Measurements from ENCODE around the gene TLE4. TPM values are rescaled to one million over a fixed set of nuclear protein-coding genes. Genes with fewer than 3 reads are reported as not detected.

TLE4 gene
- polyA plus RNA-seq, 3 donors: 21.0 to 107 (median 21.7) TPM

DNA sequence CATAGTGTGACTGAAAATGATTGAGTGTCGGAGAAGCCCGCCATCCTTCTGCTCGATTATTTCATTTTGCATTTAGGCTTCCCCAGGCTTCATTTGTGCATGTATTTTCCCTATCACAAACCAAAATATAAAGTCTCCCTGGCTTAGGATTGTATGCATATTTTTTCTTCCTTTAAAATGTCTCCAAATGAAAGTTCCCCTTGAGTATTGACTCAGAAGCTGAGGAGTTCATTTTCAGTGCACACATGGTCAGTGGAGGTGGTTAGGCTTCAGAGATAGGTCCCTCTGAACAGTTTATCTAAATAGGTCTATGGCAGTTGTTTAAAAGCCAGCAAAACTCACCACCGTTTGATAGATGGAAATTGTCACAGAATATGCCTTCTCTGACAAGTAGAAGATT lies 97.2 kb downstream of the TLE4 start:
- H3K79me2 ChIP-seq (ENCODE audit: insufficient read depth, low read length): peaks cover 69% of the 10 kb centered on the region
- H4K20me1 ChIP-seq (ENCODE audit: insufficient read depth, low read length): peaks cover 95% of the 10 kb centered on the region
- H3K27ac ChIP-seq (ENCODE audit: low read depth in 1 of 2, low read length in 2 of 2): peak overlapping the region in 1 of 2 donors; percentile 13
- no peak overlapping the region for H3K4me3 ChIP-seq (replicated peaks in 1 of 3; ENCODE audit: low read depth in 2 of 3, low read length in 3 of 3)
- no peak for DNase-seq
- H3K27me3 ChIP-seq (ENCODE audit: control insufficient read depth in 2 of 2, insufficient read depth in 2 of 2, low read length in 2 of 2): no peaks in the 10 kb centered on the region
- no peak overlapping the region for H3K4me3 Mint-ChIP-seq
- H3K9ac ChIP-seq (ENCODE audit: insufficient read depth, low read length, poor library complexity, severe bottlenecking): no peak overlapping the region
- peaks cover 30% of the 10 kb centered on the region for H3K4me1 Mint-ChIP-seq
- no peak overlapping the region for H3K4me2 ChIP-seq (replicated peaks; ENCODE audit: extremely low read depth, low read length, poor library complexity, severe bottlenecking)
- no peak overlapping the region for H2AFZ ChIP-seq (ENCODE audit: insufficient read depth, low read depth, low read length, poor library complexity, severe bottlenecking)
- peaks cover 0 to 3% (median 0%) of the 10 kb centered on the region in 7 donors for H3K9me3 Mint-ChIP-seq
- no peak for TF ChIP-seq CTCF (IDR thresholded peaks at IDR 0.05)
- peaks cover 7 to 9% of the 10 kb centered on the region in 2 donors for H3K4me1 ChIP-seq (ENCODE audit: control insufficient read depth in 1 of 2, insufficient read depth in 2 of 2, low read length in 2 of 2)
- 90% methylated on average over 2 of the region's 4 CpGs for WGBS (ENCODE audit: insufficient coverage)
- H3K36me3 ChIP-seq (replicated peaks in 1 of 2; ENCODE audit: control insufficient read depth in 1 of 2, insufficient read depth in 2 of 2, low read length in 2 of 2): peaks cover 14 to 55% of the 10 kb centered on the region in 2 donors
- H3K9me3 ChIP-seq (replicated peaks in 1 of 2; ENCODE audit: control insufficient read depth in 1 of 2, insufficient read depth in 1 of 2, low read length in 2 of 2): no peaks in the 10 kb centered on the region
- no peak overlapping the region for H3K27ac Mint-ChIP-seq
- peaks cover 60 to 78% of the 10 kb centered on the region in 2 donors for H3K36me3 Mint-ChIP-seq
- intact Hi-C loops (cut with micrococcal nuclease): no loop called here
- H3K27me3 Mint-ChIP-seq (ENCODE audit: low read depth in 3 of 3): no peaks in the 10 kb centered on the region

DNA sequence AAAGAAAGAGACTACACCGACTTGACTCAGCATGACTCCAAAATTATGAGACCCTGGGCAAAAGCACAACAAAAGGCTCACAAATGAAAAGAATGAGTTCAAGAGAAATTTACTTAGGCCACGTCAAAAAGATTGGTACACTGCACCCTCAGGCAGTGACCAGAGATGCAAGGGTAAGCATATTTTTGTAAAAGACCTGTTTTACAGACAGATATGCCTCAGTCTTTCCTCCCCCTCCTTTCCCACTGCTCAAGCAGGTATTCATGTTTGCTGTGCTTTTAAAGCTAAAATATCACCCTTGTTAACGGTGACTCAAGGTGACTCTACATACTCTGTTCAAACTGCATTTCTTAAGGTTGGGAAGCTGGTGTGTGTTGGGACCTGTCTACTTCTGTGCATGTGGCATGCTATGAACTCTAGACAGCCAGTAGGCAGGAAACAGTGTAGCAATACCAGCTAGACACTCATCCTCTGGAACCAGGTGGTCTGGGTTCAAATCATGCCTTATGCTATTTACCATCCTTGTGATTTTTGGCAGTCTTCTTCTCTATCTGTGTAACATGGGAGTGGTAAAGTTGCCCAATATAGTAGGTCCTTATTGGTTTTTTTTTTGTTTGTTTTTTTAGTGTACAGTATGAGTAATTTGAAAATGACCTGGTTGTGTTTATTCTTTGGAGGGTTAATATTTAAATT lies 98.7 kb downstream of the TLE4 start:
- Histone ChIP-seq H3K4me1 (ENCODE audit: control insufficient read depth in 1 of 2, insufficient read depth in 2 of 2, low read length in 2 of 2) (no peaks in the 10 kb centered on the region), H3K27me3 (ENCODE audit: control insufficient read depth in 2 of 2, insufficient read depth in 2 of 2, low read length in 2 of 2) (no peaks in the 10 kb centered on the region), H3K79me2 (ENCODE audit: insufficient read depth, low read length) (peaks cover 74% of the 10 kb centered on the region), H3K27ac (ENCODE audit: low read depth in 1 of 2, low read length in 2 of 2) (peak overlapping the region in 1 of 2 donors; percentile 53), H3K4me3 (replicated peaks in 1 of 3; ENCODE audit: low read depth in 2 of 3, low read length in 3 of 3) (no peak overlapping the region), H2AFZ (ENCODE audit: insufficient read depth, low read depth, low read length, poor library complexity, severe bottlenecking) (no peak overlapping the region), H3K4me2 (replicated peaks; ENCODE audit: extremely low read depth, low read length, poor library complexity, severe bottlenecking) (no peak overlapping the region), H3K9me3 (replicated peaks in 1 of 2; ENCODE audit: control insufficient read depth in 1 of 2, insufficient read depth in 1 of 2, low read length in 2 of 2) (no peaks in the 10 kb centered on the region), H4K20me1 (ENCODE audit: insufficient read depth, low read length) (peaks cover 89% of the 10 kb centered on the region), H3K9ac (ENCODE audit: insufficient read depth, low read length, poor library complexity, severe bottlenecking) (no peak overlapping the region), H3K36me3 (replicated peaks in 1 of 2; ENCODE audit: control insufficient read depth in 1 of 2, insufficient read depth in 2 of 2, low read length in 2 of 2) (peaks cover 17 to 59% of the 10 kb centered on the region in 2 donors)
- no peak for TF ChIP-seq CTCF (IDR thresholded peaks at IDR 0.05)
- intact Hi-C loops (cut with micrococcal nuclease): no loop called here
- H3K27me3 Mint-ChIP-seq (ENCODE audit: low read depth in 3 of 3): no peaks in the 10 kb centered on the region
- WGBS (ENCODE audit: insufficient coverage): no CpG with 5 or more reads among the region's 3 CpGs
- H3K9me3 Mint-ChIP-seq: peaks cover 0 to 3% (median 0%) of the 10 kb centered on the region in 7 donors
- peaks cover 58 to 78% of the 10 kb centered on the region in 2 donors for H3K36me3 Mint-ChIP-seq
- DNase-seq: no peak
- peaks cover 23% of the 10 kb centered on the region for H3K4me1 Mint-ChIP-seq
- H3K4me3 Mint-ChIP-seq: no peak overlapping the region
- H3K27ac Mint-ChIP-seq: peak overlapping the region in 5 of 7 donors; percentile 18 to 69 (median 35)

Data from CD14-positive monocyte (primary cell).